HG03558 (cell line): ENCODE results near the gene CENPP.

Experiments used
- ATAC-seq: cut with Tn5 transposase; IDR thresholded peaks from one replicate; pipeline ENCODE4 v1.9.1; 2021; ENCODE audit warnings: moderate number of reproducible peaks; ENCODE audit not compliant: unreplicated experiment; ENCODE audit errors: extremely low read depth

The CENPP gene

DNA sequence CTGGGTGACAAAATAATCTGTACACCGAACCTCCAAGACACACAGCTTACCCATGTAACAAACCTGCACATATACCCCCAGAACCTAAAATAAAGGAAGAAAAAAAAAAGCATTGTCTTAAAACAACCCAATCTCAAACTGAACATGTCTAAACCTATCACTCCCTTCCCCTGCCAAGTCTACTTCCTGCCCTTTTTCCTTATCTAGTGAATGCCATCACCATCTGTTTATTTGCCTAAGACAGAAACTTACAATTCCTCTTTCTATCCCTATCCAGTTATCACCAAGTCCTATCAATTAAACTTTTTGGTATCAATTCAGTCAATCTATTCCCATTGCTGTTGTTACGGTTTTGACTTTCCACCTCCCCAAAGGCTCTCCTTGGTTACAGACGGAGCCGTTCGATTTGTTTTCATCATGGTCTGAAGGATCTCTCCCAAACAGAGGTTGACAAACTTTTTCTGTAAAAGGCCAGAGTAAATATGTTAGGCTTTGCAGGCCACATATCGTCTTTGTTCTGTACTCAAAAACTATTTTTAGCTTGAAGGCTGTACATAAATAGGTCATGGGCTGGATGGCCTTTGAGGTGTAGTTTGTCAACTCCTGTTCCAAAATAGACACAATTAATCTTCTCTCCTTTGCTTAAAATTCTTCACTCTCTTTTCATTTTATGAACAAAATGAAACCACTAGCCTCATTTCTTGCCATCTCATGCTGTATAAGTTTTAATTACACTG lies 12.7 kb upstream of the CENPP start:
- no peak for ATAC-seq

DNA sequence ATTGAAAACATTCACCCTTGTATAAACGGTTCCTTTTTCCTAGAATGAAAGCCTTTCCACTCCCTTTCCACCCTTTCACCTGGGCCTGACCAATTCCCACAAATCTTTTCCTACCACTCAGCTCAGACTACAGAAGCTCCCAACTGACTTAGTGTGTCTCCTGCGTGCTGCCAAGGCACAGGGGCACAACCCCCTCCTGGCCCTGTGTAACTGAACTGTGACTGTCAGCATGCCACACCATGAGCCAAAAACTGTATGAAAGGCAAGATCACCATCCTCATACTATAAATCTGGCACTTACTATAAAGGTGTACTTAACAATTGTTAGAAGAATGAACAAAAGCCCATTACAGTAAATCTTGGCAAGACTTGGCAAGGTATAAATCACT lies 12.1 kb upstream of the CENPP start:
- no peak for ATAC-seq

DNA sequence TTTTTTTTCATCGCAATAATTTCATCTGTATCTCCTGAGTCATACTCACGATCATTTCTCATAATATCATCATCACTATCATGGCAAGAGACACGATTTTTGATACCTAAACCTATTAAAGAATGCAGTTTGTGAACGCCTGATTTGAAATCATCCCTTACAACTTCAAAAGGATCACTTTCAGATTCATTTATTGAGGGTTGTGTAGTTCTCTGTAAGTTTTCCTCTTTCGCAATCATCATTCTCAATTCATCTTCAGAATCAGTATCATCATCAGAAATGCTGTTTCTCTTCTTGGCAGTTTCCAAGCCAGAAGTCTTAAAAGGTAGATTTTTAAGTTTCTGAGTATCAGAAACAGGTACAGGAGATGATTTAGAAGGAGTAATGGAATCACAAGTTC lies 10.3 kb upstream of the CENPP start:
- no peak for ATAC-seq

DNA sequence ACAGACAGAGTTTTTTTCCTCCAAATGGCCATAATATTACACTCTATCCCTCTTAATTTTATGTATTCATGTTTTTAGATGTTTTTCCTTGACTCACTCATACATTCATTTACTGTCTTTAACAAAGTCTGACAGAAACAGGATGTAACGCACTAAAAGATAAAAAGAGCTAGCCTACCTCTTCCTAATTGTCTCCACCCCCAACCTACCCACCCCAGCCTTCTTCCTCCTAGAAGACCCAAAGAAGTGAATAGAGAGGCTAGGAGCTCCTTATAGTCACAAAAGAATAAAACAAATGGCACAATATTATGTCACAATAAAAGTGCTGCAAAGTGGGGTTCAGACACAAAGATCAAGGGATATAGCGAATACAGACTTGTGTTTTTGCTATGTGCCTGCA lies 1.3 kb upstream of the CENPP start:
- no peak for ATAC-seq

DNA sequence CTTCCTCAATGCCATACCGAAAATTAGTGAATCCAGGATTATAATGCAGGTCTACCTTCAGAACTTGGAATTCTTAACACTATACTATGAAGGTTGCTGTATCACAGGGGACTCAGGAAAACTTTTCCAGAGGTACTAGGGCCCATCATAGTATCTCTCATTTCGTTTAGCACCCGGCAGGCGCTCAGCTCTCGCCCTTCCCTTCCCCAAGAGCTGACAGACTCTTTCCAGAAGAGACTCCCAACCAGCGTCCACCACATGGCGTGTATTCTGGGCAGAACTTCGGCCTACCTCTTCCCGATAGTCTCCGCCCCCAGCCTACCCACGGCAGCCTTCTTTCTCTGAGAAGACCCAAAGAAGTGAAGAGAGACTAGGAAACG lies 874 bp upstream of the CENPP start:
- no peak for ATAC-seq

GRCh38 chr9:92325991-92326500 lies 293 bp downstream of the CENPP start:
- ATAC-seq, result no peak

DNA sequence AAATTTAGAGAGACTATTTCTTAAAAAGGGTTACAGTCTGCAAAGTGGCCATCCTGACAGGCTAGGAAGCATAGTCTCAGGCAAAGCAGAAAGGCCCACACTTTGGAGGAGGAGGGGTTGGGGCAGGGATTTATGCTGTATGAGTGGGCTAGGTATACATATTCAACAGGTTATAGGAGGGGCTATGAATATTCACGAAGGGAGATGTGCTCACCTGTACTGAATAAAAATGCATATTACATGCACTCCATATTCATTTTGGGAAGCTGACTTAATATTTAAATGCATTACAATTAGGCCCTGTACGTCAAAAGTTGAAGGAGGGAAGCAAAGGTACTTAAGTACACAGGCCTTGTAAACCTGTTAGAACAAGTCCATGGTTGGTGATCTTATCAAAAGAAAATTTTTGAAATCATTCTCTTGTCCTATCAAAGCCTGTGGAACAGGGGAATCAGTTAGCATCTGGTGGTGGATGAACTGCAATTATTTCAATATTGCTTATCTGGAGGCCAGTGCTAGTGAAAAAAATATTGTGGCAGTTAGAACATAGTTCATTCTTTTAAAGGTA lies 1.6 kb downstream of the CENPP start:
- ATAC-seq, result no peak

DNA sequence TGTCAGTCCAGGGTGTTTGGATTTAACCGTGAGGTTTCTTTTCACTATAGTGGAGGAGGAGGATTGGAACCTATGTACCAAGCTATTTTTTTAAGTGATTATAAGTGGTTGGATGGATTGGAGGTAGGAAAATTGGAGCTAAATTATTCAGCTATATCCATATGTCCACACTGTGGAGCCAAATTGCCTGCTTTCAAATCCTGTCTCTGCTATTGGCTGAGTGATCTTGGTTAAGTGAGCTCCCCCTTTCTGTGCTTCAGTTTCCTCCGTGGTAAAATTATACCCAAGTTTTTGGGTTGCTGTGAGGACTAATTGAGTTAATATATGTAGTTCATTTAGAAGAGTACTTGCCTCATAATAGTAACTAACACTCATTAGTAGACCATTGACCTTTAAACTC lies 2.5 kb downstream of the CENPP start:
- ATAC-seq, result no peak

- no peak for ATAC-seq
These were observed 7.0 kb downstream of the CENPP start for GRCh38 chr9:92332577-92333281.

GRCh38 chr9:92333282-92333634 lies 7.5 kb downstream of the CENPP start:
- ATAC-seq, result no peak

DNA sequence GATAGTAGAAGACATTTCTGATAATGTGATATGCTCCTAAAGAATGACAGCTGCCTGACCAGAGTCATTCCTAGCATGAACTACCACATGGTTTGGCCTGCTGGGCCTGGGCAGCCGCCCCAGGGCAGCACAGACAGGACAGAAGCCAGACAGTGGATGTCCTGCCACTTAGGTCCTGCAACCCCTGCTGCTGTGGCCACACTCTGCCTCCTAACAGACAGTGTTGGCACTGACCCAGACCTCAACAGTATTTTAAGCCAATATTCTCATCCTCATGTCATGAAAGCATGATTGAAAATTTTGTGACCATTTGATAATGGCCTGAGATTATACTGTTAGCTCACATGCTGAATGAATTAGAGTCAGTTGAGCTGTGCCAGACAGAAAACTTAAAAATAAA lies 15.8 kb downstream of the CENPP start:
- no peak for ATAC-seq

GRCh38 chr9:92342825-92343488 lies 17.2 kb downstream of the CENPP start:
- no peak for ATAC-seq

- ATAC-seq, result no peak
These were observed 19.8 kb downstream of the CENPP start for GRCh38 chr9:92345582-92345981.

- ATAC-seq, result no peak
These were observed 24.3 kb downstream of the CENPP start for GRCh38 chr9:92349771-92350739.

GRCh38 chr9:92350740-92351133 lies 25.0 kb downstream of the CENPP start:
- no peak for ATAC-seq

- no peak for ATAC-seq
These were observed 27.3 kb downstream of the CENPP start for GRCh38 chr9:92353051-92353450.

DNA sequence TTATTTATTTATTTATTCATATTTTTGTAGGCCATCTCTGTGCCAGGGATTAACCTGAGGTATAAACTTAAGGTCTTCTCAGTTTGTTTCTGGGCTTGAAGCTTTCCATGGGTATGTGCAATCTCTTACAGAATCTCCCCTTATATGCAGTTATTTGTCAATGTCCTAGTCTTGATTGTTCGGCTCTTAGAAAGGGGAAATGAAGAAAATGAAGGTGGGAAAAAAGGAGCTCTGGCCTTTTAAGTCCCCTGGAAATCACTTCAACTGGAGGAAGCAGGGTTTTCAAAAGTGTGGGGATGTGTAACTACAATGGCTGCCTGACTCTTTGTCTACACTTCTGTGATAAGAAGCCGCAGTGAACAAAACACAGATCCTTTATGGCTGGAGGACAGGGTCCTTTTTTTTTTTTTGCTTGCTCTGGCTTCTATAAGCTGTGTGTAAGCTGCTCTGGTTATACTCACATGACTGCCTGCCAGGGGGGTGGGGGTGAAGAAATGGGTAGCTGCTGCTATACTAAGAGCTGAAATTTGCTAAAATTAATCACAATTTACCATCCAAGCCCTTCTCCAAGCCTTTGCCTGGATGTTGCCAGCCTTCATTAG lies 33.7 kb downstream of the CENPP start:
- no peak for ATAC-seq

GRCh38 chr9:92360083-92360482 lies 34.3 kb downstream of the CENPP start:
- no peak for ATAC-seq

GRCh38 chr9:92369075-92369474 lies 43.3 kb downstream of the CENPP start:
- no peak for ATAC-seq

GRCh38 chr9:92373167-92373566 lies 47.4 kb downstream of the CENPP start:
- ATAC-seq, result no peak
